Measurements from ENCODE around the gene MATR3.

- TF ChIP-seq CTCF (IDR thresholded peaks at IDR 0.05) (no peak), POLR2A (IDR thresholded peaks at IDR 0.05) (no peak)
Measured at GRCh38 chr5:139308797-139309196, 15.3 kb downstream of the MATR3 start.
